GM23338 (cell line): ENCODE measurements around the gene NTM. TPM values are rescaled to one million over a fixed set of nuclear protein-coding genes. Genes with fewer than 3 reads are reported as not detected.

Experiments used
- ATAC-seq: fragments of 200-7000 bp; cut with Tn5 transposase; 3 replicates; pipeline ENCODE4 v1.9.1; 2020
- DNase-seq: peaks from one replicate; pipeline ENCODE4 v3.0.0-alpha.2; 2015; ENCODE audit warnings: low spot score
- H2AFZ ChIP-seq: fragments of 200-600 bp; sonication (generic); 2 replicates; pipeline ENCODE4 v1.8.0; 2016; ENCODE audit warnings: antibody characterized with exemption, mild to moderate bottlenecking, moderate library complexity
- H3F3A ChIP-seq: fragments of 200-600 bp; sonication (generic); replicated peaks from 2 replicates; pipeline ENCODE4 v1.8.0; 2017; ENCODE audit warnings: antibody characterized with exemption, mixed run types, low read depth
- H3K27ac ChIP-seq: fragments of 200-600 bp; sonication (generic); 2 replicates; pipeline ENCODE4 v1.6.1; 2016; ENCODE audit warnings: low read depth
- H3K27me3 ChIP-seq: fragments of 200-600 bp; sonication (generic); 2 replicates; pipeline ENCODE4 v1.8.0; 2016; ENCODE audit warnings: mild to moderate bottlenecking, mixed run types, moderate library complexity; ENCODE audit not compliant: insufficient read depth
- H3K36me3 ChIP-seq: fragments of 200-600 bp; sonication (generic); 2 replicates; pipeline ENCODE4 v1.8.0; 2016; ENCODE audit warnings: mild to moderate bottlenecking; ENCODE audit not compliant: insufficient read depth
- H3K4me1 ChIP-seq: fragments of 200-600 bp; sonication (generic); 2 replicates; pipeline ENCODE4 v1.8.0; 2016; ENCODE audit warnings: mild to moderate bottlenecking, moderate library complexity; ENCODE audit not compliant: insufficient read depth
- H3K4me2 ChIP-seq: fragments of 200-600 bp; sonication (generic); 2 replicates; pipeline ENCODE4 v1.7.1; 2017; ENCODE audit warnings: mixed run types
- H3K4me3 ChIP-seq: fragments of 200-600 bp; sonication (generic); 2 replicates; pipeline ENCODE4 v1.6.1; 2016; ENCODE audit warnings: mixed run types
- H3K79me2 ChIP-seq: fragments of 200-600 bp; sonication (generic); replicated peaks from 2 replicates; pipeline ENCODE4 v1.8.0; 2017; ENCODE audit warnings: mild to moderate bottlenecking; ENCODE audit not compliant: insufficient read depth
- H3K9me2 ChIP-seq: fragments of 200-600 bp; sonication (generic); 2 replicates; pipeline ENCODE4 v1.8.0; 2017; ENCODE audit not compliant: insufficient read depth
- H4K20me1 ChIP-seq: fragments of 200-600 bp; sonication (generic); replicated peaks from 2 replicates; pipeline ENCODE4 v1.8.0; 2017; ENCODE audit warnings: mild to moderate bottlenecking; ENCODE audit not compliant: insufficient read depth
- H3K27ac Mint-ChIP-seq: 2 replicates; pipeline ENCODE4 v1.8.0; 2020; ENCODE audit warnings: inconsistent platforms, mild to moderate bottlenecking, moderate library complexity, mixed read lengths
- H3K27me3 Mint-ChIP-seq: 3 replicates; pipeline ENCODE4 v1.8.0; 2022; ENCODE audit warnings: low read depth, mild to moderate bottlenecking, moderate library complexity, mixed read lengths, inconsistent platforms; ENCODE audit not compliant: insufficient read depth, poor library complexity
- H3K36me3 Mint-ChIP-seq: 3 replicates; pipeline ENCODE4 v1.8.0; 2021; ENCODE audit warnings: low read depth, mild to moderate bottlenecking, inconsistent platforms, moderate library complexity, mixed read lengths
- H3K4me1 Mint-ChIP-seq: 3 replicates; pipeline ENCODE4 v1.8.0; 2020; ENCODE audit warnings: mild to moderate bottlenecking, inconsistent platforms, mixed read lengths
- H3K4me3 Mint-ChIP-seq: 3 replicates; pipeline ENCODE4 v1.8.0; 2021; ENCODE audit warnings: moderate library complexity, mild to moderate bottlenecking, inconsistent platforms, mixed read lengths
- H3K9me3 Mint-ChIP-seq: 3 replicates; pipeline ENCODE4 v1.8.0; 2020; ENCODE audit warnings: moderate library complexity, mild to moderate bottlenecking, inconsistent platforms, mixed read lengths
- CREB1 ChIP-seq: fragments of 250-450 bp; sonication (Bioruptor Pico); IDR thresholded peaks from 2 replicates; pipeline ENCODE4 v1.5.0; 2020; ENCODE audit warnings: low read depth, mild to moderate bottlenecking, moderate library complexity
- ETS1 ChIP-seq: IDR thresholded peaks from 2 replicates; pipeline ENCODE4 v1.6.1; 2016; ENCODE audit warnings: antibody characterized with exemption
- EZH2 ChIP-seq: fragments of 200-600 bp; sonication (generic); IDR thresholded peaks from one replicate; pipeline ENCODE4 v1.8.0; 2017; ENCODE audit warnings: antibody characterized with exemption, mild to moderate bottlenecking, low read depth; ENCODE audit not compliant: unreplicated experiment
- EZH2phosphoT487 ChIP-seq: fragments of 200-600 bp; sonication (generic); IDR thresholded peaks from one replicate; pipeline ENCODE4 v1.8.1; 2018; ENCODE audit warnings: antibody characterized with exemption; ENCODE audit not compliant: unreplicated experiment
- JUNB ChIP-seq: IDR thresholded peaks from one replicate; pipeline ENCODE4 v1.6.1; 2016; ENCODE audit warnings: antibody characterized with exemption; ENCODE audit not compliant: unreplicated experiment
- NANOG ChIP-seq: IDR thresholded peaks from 2 replicates; pipeline ENCODE4 v1.6.1; 2016; ENCODE audit warnings: antibody characterized with exemption, borderline replicate concordance
- POLR2AphosphoS5 ChIP-seq: IDR thresholded peaks from 2 replicates; pipeline ENCODE4 v1.6.1; 2016; ENCODE audit warnings: antibody characterized with exemption, low read depth
- STAT1 ChIP-seq: IDR thresholded peaks from one replicate; pipeline ENCODE4 v1.6.1; 2016; ENCODE audit warnings: antibody characterized with exemption; ENCODE audit not compliant: unreplicated experiment
- ZNF114 ChIP-seq: fragments of 250-450 bp; sonication (Bioruptor Pico); IDR thresholded peaks from 2 replicates; pipeline ENCODE4 v1.5.0; 2020; ENCODE audit warnings: mild to moderate bottlenecking, moderate library complexity
- ZNF331 ChIP-seq: fragments of 250-450 bp; sonication (Bioruptor Pico); IDR thresholded peaks from 2 replicates; pipeline ENCODE4 v1.5.0; 2020; ENCODE audit warnings: low read depth, mild to moderate bottlenecking, moderate library complexity
- ZNF462 ChIP-seq: fragments of 250-450 bp; sonication (Bioruptor Pico); IDR thresholded peaks from 2 replicates; pipeline ENCODE4 v1.5.0; 2020; ENCODE audit warnings: mild to moderate bottlenecking, moderate library complexity
- polyA plus RNA-seq: library from polyadenylated mRNA; unstranded; fragments of >200 nt; fragmentation: Nextera tagmentation; extraction: Ambion mirVana; gene quantifications from 2 replicates; pipeline ENCODE4 v1.2.1, GENCODE V29; 2016
- total RNA-seq: library from RNA; depleted of rRNA; stranded (reverse); fragments of >200 nt; shearing (Covaris generic); gene quantifications from 2 replicates; pipeline ENCODE4 v1.2.3, GENCODE V29; 2014
- TF ChIP-seq, protein P1 (sequence below), 2 experiments: fragments of 200-600 bp in 1 of 2; sonication (generic) in 1 of 2; conservative IDR thresholded peaks; 2 replicates each; pipeline versions ENCODE4 v1.5.1 to v1.6.1; 2016 to 2017; ENCODE audit warnings: antibody characterized with exemption in 2 of 2, low read depth in 2 of 2, mild to moderate bottlenecking in 2 of 2, moderate library complexity in 1 of 2
- TF ChIP-seq, protein P2 (sequence below): IDR thresholded peaks from one replicate; pipeline ENCODE4 v1.6.1; 2018; ENCODE audit warnings: antibody characterized with exemption; ENCODE audit not compliant: unreplicated experiment

NTM gene
- total and polyA plus RNA-seq, 2 experiments from 2014 or later, result 10.6 to 14.6 TPM

- TF ChIP-seq ZNF462 (CRISPR knock-in tag) (no peak), ZNF114 (CRISPR knock-in tag) (no peak), ZNF331 (CRISPR knock-in tag) (no peak), POLR2AphosphoS5 (no peak), NANOG (no peak), CREB1 (no peak), EZH2phosphoT487 (no peak), EZH2 (no peak), ETS1 (no peak), JUNB (no peak), STAT1 (no peak)
- TF ChIP-seq, protein P1, sequence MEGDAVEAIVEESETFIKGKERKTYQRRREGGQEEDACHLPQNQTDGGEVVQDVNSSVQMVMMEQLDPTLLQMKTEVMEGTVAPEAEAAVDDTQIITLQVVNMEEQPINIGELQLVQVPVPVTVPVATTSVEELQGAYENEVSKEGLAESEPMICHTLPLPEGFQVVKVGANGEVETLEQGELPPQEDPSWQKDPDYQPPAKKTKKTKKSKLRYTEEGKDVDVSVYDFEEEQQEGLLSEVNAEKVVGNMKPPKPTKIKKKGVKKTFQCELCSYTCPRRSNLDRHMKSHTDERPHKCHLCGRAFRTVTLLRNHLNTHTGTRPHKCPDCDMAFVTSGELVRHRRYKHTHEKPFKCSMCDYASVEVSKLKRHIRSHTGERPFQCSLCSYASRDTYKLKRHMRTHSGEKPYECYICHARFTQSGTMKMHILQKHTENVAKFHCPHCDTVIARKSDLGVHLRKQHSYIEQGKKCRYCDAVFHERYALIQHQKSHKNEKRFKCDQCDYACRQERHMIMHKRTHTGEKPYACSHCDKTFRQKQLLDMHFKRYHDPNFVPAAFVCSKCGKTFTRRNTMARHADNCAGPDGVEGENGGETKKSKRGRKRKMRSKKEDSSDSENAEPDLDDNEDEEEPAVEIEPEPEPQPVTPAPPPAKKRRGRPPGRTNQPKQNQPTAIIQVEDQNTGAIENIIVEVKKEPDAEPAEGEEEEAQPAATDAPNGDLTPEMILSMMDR (conservative IDR thresholded peaks at IDR 0.05; ENCODE audit: low read depth in 2 of 2), result no peak
- TF ChIP-seq, protein P2, sequence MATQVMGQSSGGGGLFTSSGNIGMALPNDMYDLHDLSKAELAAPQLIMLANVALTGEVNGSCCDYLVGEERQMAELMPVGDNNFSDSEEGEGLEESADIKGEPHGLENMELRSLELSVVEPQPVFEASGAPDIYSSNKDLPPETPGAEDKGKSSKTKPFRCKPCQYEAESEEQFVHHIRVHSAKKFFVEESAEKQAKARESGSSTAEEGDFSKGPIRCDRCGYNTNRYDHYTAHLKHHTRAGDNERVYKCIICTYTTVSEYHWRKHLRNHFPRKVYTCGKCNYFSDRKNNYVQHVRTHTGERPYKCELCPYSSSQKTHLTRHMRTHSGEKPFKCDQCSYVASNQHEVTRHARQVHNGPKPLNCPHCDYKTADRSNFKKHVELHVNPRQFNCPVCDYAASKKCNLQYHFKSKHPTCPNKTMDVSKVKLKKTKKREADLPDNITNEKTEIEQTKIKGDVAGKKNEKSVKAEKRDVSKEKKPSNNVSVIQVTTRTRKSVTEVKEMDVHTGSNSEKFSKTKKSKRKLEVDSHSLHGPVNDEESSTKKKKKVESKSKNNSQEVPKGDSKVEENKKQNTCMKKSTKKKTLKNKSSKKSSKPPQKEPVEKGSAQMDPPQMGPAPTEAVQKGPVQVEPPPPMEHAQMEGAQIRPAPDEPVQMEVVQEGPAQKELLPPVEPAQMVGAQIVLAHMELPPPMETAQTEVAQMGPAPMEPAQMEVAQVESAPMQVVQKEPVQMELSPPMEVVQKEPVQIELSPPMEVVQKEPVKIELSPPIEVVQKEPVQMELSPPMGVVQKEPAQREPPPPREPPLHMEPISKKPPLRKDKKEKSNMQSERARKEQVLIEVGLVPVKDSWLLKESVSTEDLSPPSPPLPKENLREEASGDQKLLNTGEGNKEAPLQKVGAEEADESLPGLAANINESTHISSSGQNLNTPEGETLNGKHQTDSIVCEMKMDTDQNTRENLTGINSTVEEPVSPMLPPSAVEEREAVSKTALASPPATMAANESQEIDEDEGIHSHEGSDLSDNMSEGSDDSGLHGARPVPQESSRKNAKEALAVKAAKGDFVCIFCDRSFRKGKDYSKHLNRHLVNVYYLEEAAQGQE, result no peak
- Mint-ChIP-seq H3K27ac (no peak overlapping the region), H3K4me3 (no peak overlapping the region), H3K9me3 (no peaks in the 10 kb centered on the region), H3K27me3 (peaks cover 3% of the 10 kb centered on the region), H3K4me1 (peaks cover 23% of the 10 kb centered on the region), H3K36me3 (no peaks in the 10 kb centered on the region)
- no peak for ATAC-seq
- Histone ChIP-seq H3K4me2 (no peak overlapping the region), H3K4me1 (peaks cover 17% of the 10 kb centered on the region), H3K79me2 (no peaks in the 10 kb centered on the region), H3K9me2 (no peaks in the 10 kb centered on the region), H3K27me3 (no peaks in the 10 kb centered on the region), H2AFZ (no peak overlapping the region), H3K36me3 (no peaks in the 10 kb centered on the region), H3K4me3 (no peak overlapping the region), H3F3A (no peaks in the 10 kb centered on the region), H4K20me1 (no peaks in the 10 kb centered on the region), H3K27ac (no peak overlapping the region)
- DNase-seq, result no peak
Measured at GRCh38 chr11:131463162-131463561, 92.7 kb downstream of the NTM start.
